NCI-H128 (cell line): ENCODE results near the gene RTN4R.
"Not testable (repeated sequence)": the region's sequence is repeated elsewhere in the genome, so short reads cannot be mapped to it uniquely, and the experiment has no call there.

Source experiments
- DNase-seq: peaks from one replicate; lab custom pipeline; 2025; ENCODE audit not compliant: unreplicated experiment; lab: John Stamatoyannopoulos, UW

RTN4R gene

DNA sequence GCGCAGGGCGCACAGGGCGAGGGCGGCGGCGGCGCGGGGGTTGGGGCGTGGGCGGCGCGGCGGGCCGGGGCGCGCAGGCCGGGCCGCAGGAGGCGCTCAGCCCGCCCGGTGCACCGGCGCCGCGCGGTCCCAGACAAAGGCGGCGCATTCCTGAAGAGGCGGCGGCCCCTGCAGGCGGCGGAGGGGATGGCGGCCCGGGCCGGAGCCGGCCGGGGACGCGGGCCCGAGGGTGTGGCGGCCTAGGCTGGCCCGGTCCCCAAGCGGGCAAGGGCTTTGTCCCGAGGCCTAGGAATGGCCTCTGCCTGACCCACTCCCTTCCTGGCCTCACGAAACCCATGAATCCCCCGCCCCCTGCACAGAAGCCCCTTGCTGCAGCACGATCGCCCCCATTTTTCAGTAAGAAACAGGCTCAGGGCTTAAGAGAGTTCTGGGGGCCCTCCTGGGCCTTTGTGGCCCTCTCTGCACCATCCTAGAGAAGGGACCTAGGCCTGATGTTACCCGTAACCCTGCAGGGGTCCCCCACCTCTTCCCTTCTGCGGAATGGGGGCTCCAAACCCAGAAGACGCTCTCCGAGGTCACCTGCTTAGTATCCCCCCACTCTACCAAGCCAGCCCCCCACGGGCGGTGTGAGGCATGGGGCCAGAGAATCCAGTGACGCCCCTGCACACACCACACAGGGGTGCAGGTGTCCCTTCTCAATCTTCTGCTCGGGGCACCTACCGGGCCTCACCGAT is at the start of gene RTN4R:
RTN4R (minus strand) TSS at position 40 of the 734 bp plus-strand sequence. CDS start 226 bp downstream, outside the sequence.
- DNase-seq: no peak

DNA sequence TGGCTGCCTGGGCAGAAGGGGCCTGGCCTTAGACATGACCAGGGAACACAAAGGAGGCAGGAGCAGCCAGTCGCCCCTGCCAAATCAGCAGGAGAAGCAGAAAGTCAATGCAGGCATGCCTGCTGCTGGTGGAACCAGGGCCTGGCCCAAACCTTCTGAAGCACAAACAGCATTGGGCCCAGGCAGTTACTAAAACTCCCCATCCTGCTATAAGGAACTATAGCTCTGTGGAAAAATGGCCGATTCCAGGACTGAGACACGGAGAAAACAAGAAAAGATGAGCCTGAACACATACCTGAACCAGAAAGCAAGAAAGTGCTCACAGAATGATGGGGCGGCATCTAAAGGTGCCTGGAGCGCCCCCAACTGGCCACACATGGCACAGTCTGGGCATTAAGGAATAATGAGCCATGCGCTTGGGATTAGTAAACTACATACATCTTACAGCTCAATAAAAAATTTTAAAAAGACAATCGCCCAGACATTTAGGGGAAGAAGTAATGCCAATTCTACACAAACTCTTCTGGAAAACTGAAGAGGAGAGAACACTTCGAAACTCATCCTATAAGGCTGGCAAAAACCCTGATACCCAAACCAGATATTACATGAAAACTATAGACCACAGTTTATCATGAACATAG is 49.4 kb upstream of the RTN4R start:
- not testable (repeated sequence) for DNase-seq

DNA sequence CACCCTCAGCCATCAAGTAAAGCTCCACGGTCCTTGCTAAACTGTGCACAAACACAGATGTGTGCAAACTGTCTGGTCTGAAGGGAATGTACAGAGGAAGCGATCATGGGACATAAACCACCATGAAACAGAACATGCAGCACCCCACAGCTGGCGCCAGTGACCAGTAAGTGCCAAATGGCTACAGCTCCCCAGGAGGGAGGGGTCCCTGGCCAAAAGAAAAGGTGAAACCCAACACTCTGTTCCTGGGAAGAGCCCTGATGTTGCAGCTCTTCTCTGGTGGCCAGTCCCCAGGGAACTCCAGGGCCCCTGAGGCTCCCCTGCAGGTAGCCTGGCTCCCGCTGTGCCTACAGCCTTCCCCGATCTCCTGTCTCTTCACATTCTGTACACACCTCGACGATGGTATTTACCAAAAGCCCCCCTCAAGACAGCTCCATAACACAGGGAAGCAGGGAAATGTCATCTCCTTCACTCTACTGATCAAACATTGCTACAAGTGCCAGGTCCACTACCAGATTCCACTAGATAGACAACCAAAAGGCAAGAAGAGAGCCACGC is 48.8 kb upstream of the RTN4R start:
- no peak for DNase-seq

DNA sequence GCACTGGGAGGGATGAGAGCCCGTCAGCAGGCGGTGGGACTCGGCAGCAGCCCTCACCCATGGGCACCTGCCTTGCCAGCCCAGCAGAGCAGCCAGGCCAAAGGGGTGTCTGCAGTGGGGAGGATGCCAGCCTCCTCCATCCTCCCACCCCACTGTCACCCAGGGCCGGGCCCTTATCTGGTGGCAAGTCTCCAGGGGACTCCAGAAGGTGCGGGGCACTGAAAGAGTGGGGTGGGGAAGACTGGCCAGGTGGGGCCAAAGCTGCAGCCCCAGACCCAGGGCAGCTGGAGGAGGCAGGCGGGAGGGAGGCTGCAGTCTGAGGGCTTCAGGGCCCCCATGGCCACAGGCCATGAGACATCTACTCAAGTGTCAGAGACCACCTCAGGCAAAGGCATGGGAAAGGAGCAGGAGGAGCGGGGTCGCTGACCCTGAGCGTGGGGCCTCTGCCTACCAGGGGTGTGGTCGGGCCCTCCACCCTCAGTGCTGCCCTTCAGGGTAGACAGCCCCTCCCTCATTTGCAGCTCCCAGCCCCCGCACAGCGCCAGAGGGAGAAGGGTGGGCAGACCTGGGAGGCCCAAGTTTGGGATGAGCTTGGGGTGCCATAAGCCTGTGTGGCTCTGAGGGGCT is 48.2 kb upstream of the RTN4R start:
- DNase-seq: no peak

- DNase-seq: no peak
These were observed 47.5 kb upstream of the RTN4R start for GRCh38 chr22:20315337-20316216.

GRCh38 chr22:20314741-20315336 is 46.7 kb upstream of the RTN4R start:
- DNase-seq: not testable (repeated sequence)

DNA sequence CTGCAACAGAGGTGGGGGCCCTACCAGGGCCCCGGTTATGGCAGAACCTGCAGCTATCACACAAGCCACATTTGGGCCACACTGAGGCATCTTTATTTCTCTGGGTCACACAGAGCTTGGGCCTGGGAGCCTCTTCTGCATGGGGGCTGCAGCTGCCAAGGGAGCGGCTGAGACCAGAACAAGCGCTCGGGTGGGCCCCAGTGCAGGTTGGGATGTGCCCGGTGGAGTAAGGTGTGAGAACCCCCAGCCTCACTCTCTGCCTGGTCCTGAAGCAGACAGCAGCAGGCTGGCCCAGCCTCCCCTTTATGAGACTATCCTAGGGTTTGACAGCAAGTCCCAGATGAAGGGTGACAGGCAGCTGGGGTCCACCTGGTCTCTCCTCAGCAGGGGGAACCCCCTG is 46.1 kb upstream of the RTN4R start:
- DNase-seq: not testable (repeated sequence)

DNA sequence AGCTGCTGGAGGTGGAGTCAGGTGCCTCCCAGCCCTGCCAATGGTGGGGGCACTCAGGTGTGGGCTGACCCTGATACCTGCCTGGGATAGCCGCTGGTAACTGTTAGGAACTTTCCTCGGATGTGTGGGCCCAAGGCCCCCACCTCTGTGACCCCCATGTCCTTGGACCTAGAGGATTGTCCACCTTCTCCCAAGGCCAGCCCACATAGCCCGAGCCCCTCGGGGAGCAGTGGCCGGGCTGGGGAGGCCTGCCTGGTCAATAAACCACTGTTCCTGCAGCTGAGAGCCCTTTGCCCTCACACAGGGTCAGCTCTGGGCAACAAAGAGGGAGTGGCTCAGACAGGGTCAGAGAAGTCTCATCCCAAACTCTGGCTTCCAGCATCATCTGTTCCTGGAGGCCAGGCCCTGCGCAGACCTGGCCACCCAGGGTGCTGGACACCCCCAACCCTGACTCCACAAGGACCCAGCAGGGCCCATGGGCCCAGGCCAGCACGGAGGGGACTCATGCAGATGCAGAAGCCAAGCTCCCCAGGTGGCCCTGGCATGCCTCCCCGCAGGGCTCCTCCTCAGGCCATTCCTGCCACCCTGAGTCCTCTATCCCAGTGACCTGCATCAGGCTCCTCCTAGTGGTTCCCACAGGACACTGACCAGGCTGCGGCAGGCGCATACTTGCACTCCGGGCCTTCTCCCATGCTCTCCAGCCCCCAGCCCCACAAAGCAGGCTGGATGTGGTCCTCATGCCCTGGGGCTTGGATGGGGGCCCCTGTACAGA is 45.4 kb upstream of the RTN4R start:
- DNase-seq: not testable (repeated sequence)

GRCh38 chr22:20312396-20313191 is 44.5 kb upstream of the RTN4R start:
- no peak for DNase-seq

DNA sequence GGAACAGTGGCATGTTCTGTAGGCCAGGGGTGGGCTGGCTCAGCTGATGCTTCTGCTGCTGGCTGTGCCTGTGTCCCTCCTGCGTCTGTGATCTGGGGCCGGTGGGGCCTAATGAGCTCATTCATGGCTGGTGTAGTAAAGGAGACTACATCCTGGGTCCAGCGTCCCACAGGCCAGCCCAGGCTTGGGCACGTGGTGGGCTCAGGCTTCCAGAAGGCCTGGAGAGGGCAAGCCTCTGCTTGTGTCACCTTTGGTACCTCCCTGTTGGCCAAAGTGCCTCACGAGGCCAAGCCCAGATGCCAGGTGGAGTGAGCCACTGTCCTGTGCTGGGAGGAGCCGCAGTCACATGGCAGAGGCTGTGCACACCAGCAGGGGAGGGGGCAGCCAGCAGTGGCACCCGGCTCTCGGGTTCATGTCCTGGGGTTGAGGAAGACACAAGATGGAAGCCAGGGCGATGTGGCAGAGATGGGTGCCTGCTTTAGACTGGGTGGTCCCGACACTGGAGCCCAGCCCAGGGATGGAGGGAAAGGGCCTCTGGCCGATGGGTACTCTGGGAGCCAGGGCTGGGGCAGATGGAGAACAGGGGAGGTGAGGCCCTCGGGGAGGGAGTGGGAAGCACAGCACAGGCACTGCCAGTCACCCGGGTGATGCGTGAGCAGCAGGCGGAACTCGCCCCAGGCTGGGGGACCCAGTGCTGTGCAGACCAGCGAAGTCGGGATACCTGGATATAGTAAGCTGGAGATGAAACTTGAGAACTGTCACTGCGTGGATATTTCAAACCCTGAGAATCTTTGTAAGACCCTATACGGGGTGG is 43.3 kb upstream of the RTN4R start:
- not testable (repeated sequence) for DNase-seq

DNA sequence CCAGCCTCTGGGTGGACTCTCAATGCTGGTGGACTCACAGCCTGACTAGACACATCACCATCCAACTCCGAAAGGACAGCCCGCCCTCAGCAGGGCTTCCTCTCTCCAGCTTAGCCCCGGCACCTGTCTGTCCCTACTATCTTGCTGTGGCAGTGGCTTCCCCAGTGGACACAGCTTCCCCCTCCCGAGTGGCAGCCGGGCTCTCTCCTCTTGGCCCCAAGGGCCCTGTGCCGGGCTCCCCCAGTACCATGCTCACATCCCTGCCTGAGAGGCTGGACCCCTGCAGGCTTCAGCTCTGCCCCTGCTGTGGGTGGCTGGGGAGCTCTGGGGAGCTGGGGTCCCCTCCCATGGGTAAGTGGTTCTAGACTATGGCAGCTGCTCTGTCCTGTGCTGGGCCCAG is 42.7 kb upstream of the RTN4R start:
- DNase-seq: not testable (repeated sequence)

DNA sequence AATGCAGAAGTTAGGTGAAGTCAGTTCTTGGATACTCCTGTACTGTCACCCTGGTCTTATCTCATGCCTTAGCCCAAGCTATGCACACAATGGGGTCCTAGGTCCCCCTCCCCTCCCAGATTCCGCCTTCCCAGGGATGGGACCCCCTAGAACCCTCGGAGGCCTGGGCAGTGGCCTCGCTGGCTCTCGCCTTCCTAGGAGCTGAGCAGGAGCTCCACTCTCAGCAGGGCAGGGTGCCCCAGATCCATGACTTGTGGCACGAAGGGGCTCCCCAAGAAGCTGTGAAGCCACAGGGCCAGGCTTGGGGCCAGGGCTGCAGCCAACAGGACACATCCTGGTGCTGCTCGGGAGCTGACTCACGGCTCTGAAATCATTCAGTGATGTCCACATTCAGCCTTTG is 42.1 kb upstream of the RTN4R start:
- not testable (repeated sequence) for DNase-seq

DNA sequence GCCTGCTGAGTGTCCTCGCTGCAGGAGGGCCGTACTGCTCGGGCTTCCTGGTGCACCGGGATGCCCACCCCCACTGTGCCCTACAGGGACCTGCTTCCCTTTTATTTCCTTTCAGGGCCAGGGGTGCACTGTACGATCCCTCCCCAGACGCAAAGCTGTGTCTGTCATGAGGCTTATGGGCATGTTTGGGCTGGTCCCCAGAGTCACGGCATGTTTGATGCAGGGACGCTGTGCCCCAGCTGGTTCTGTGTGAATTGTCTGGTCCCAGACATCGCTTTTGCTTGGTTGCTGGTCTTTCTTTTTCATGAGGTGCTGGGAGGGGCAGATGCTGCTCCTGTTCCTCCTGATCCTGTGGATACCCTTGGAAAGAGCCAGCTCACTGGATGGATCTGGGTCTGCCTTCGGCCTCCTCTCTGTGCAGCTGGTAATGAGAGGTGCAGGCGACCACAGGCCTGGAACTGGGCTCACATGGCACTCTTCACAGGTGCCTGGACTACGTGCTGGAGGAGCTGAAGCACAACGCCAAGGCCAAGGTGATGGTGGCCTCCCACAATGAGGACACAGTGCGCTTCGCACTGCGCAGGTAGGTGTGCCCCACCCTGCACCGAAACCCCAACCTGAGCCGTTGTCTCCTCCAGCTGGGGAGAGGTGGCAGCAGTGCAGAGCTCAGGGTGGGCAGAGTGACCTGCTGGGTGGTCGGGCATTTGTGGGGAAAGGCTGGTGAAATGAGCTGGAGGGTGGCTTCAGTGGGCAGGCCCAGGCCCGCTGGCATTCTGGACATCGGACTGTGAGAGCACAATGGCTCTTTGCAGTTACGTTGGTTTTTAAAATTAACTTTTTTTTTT is 40.9 kb upstream of the RTN4R start:
- DNase-seq: not testable (repeated sequence)

DNA sequence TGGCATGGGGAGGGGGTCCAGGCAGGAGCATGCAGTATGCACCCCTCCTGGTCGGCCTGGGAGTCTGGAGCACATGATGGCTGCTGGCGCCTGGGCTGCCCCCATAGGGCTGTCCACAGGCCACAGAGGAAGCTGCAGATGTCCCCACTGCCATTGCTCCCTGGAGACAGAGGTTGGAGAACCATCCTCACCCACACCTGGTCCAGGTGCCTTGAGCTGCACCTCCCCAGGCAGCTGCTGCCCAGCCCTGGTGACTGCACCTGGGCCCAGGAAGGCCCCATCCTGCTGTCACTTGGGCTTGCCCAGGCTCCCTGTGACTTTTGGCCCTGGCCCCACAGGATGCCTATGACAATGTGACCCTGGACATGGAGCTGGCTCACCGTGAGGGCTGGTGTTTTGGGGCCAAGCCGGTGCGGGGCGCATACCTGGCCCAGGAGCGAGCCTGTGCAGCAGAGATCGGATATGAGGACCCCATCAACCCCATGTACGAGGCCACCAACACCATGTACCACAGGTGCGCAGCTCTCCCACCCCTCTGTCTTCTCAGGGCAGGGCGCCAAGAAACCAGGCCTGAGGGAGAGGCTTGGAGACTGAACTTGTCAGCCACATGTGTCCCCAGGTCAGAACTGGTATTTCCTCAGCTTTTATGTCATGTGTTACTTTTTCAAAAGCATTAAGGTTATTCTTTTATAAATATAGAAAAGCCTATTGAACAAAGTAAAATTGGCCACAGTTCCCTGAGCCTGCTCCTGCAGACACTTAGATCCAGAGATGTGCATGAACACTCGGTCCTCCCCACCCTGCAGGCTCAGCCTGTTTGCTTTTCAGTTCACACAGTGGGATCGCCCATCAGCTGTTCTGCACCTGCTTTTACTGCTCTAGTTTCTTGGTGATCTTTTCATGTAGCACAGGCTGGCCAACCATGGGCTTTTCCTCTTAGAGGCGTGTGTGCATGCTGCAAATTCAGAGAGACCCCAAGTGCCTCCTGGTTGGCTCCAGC is 39.6 kb upstream of the RTN4R start:
- DNase-seq: not testable (repeated sequence)

GRCh38 chr22:20306646-20307447 is 38.7 kb upstream of the RTN4R start:
- DNase-seq: not testable (repeated sequence)
